ENCODE data around the gene DGKG. TPM values are rescaled to one million over a fixed set of nuclear protein-coding genes. Genes with fewer than 3 reads are reported as not detected.

DGKG gene
- total and polyA plus RNA-seq, 4 donors = 0.84 to 7.8 (median 1.7) TPM

- no peak for DNase-seq (ENCODE audit: low spot score)
- Histone ChIP-seq H3K27ac (ENCODE audit: low read depth in 1 of 2, low read length in 2 of 2) (no peak overlapping the region), H3K9me3 (ENCODE audit: control insufficient read depth in 4 of 4, low read length in 3 of 4) (no peaks in the 10 kb centered on the region), H3K9ac (ENCODE audit: low read depth in 1 of 2, low read length in 2 of 2) (no peak overlapping the region), H3K27me3 (ENCODE audit: control insufficient read depth in 4 of 4, insufficient read depth in 4 of 4, low read length in 3 of 4) (no peaks in the 10 kb centered on the region), H3K4me1 (ENCODE audit: control insufficient read depth in 4 of 4, insufficient read depth in 4 of 4, low read length in 3 of 4) (no peaks in the 10 kb centered on the region), H3K4me3 (ENCODE audit: low read depth in 1 of 3, low read length in 3 of 3) (no peak overlapping the region), H3K36me3 (ENCODE audit: control insufficient read depth in 4 of 4, insufficient read depth in 3 of 4, low read depth in 1 of 4, low read length in 3 of 4) (no peaks in the 10 kb centered on the region)
- 65% methylated on average over 5 of the region's 5 CpGs for WGBS
- no peak for TF ChIP-seq JUND (IDR thresholded peaks at IDR 0.05)
- TF ChIP-seq EGR1 (IDR thresholded peaks at IDR 0.05; ENCODE audit: low read depth in 2 of 2) = no peak
- TF ChIP-seq YY1 (IDR thresholded peaks at IDR 0.05) = no peak
- no peak for TF ChIP-seq SP1 (IDR thresholded peaks at IDR 0.05)
- TF ChIP-seq, protein P1, sequence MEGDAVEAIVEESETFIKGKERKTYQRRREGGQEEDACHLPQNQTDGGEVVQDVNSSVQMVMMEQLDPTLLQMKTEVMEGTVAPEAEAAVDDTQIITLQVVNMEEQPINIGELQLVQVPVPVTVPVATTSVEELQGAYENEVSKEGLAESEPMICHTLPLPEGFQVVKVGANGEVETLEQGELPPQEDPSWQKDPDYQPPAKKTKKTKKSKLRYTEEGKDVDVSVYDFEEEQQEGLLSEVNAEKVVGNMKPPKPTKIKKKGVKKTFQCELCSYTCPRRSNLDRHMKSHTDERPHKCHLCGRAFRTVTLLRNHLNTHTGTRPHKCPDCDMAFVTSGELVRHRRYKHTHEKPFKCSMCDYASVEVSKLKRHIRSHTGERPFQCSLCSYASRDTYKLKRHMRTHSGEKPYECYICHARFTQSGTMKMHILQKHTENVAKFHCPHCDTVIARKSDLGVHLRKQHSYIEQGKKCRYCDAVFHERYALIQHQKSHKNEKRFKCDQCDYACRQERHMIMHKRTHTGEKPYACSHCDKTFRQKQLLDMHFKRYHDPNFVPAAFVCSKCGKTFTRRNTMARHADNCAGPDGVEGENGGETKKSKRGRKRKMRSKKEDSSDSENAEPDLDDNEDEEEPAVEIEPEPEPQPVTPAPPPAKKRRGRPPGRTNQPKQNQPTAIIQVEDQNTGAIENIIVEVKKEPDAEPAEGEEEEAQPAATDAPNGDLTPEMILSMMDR (IDR thresholded peaks at IDR 0.05; ENCODE audit: low read depth, low read length, missing input control) = no peak
- TF ChIP-seq, protein P2, sequence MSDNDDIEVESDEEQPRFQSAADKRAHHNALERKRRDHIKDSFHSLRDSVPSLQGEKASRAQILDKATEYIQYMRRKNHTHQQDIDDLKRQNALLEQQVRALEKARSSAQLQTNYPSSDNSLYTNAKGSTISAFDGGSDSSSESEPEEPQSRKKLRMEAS (IDR thresholded peaks at IDR 0.05) = no peak
- no peak for TF ChIP-seq ZBTB33 (IDR thresholded peaks at IDR 0.05)
- TF ChIP-seq TAF1 (conservative IDR thresholded peaks at IDR 0.05) = no peak
- TF ChIP-seq RXRA (IDR thresholded peaks at IDR 0.05) = no peak
- no peak for TF ChIP-seq ATF3 (IDR thresholded peaks at IDR 0.05)
- no peak for TF ChIP-seq NR2F2 (IDR thresholded peaks at IDR 0.05)
- no peak for TF ChIP-seq GABPA (IDR thresholded peaks at IDR 0.05 in 1 of 2, conservative IDR thresholded peaks at IDR 0.05 in 1 of 2)
- TF ChIP-seq HNF4G (IDR thresholded peaks at IDR 0.05) = no peak
- TF ChIP-seq FOXA1 (IDR thresholded peaks at IDR 0.05) = no peak
- no peak for TF ChIP-seq RAD21 (IDR thresholded peaks at IDR 0.05)
- no peak for TF ChIP-seq FOXA2 (IDR thresholded peaks at IDR 0.05)
- TF ChIP-seq HNF4A (conservative IDR thresholded peaks at IDR 0.05) = no peak
Observed at GRCh38 chr3:186247821-186248814, 113.9 kb downstream of the DGKG start.

DNA sequence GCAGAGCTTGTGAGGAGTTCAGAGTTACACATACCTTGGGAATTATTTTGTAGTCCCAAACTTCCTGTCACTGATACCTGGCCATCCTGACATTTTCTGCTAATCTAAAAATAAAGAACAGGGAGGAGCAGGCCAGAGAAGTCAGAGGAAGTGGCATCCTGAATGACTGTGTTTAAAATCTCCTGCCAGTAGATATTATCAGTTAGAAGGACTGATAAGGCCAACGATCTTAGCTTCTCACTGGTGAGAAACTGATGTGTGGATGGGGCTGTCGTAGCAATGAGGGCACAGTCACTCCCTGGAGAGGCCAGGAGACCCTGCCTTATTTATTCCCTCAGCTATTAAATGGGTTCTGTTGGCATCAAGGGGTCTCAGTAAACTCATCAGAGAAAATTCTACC lies 115.1 kb downstream of the DGKG start:
- no peak for DNase-seq (ENCODE audit: low spot score)
- peaks cover 3 to 10% (median 6%) of the 10 kb centered on the region in 4 donors for H3K4me1 ChIP-seq (ENCODE audit: control insufficient read depth in 4 of 4, insufficient read depth in 4 of 4, low read length in 3 of 4)
- H3K4me3 ChIP-seq (ENCODE audit: low read depth in 1 of 3, low read length in 3 of 3) = no peak overlapping the region
- H3K36me3 ChIP-seq (ENCODE audit: control insufficient read depth in 4 of 4, insufficient read depth in 3 of 4, low read depth in 1 of 4, low read length in 3 of 4) = no peaks in the 10 kb centered on the region
- H3K9ac ChIP-seq (ENCODE audit: low read depth in 1 of 2, low read length in 2 of 2) = no peak overlapping the region
- H3K27ac ChIP-seq (ENCODE audit: low read depth in 1 of 2, low read length in 2 of 2) = no peak overlapping the region
- whole genome bisulfite sequencing = 50% methylated on average over 2 of the region's 2 CpGs
- no peaks in the 10 kb centered on the region for H3K9me3 ChIP-seq (ENCODE audit: control insufficient read depth in 4 of 4, low read length in 3 of 4)
- H3K27me3 ChIP-seq (ENCODE audit: control insufficient read depth in 4 of 4, insufficient read depth in 4 of 4, low read length in 3 of 4) = no peaks in the 10 kb centered on the region
- no peak for TF ChIP-seq ATF3 (IDR thresholded peaks at IDR 0.05)
- TF ChIP-seq EGR1 (IDR thresholded peaks at IDR 0.05; ENCODE audit: low read depth in 2 of 2) = no peak
- no peak for TF ChIP-seq HNF4G (IDR thresholded peaks at IDR 0.05)
- TF ChIP-seq FOXA1 (IDR thresholded peaks at IDR 0.05) = no peak
- no peak for TF ChIP-seq SP1 (IDR thresholded peaks at IDR 0.05)
- no peak for TF ChIP-seq RXRA (IDR thresholded peaks at IDR 0.05)
- no peak for TF ChIP-seq JUND (IDR thresholded peaks at IDR 0.05)
- TF ChIP-seq HNF4A (conservative IDR thresholded peaks at IDR 0.05) = no peak
- TF ChIP-seq, protein P1 (IDR thresholded peaks at IDR 0.05; ENCODE audit: low read depth, low read length, missing input control) = no peak
- no peak for TF ChIP-seq TAF1 (conservative IDR thresholded peaks at IDR 0.05)
- no peak for TF ChIP-seq NR2F2 (IDR thresholded peaks at IDR 0.05)
- no peak for TF ChIP-seq FOXA2 (IDR thresholded peaks at IDR 0.05)
- TF ChIP-seq, protein P2 (IDR thresholded peaks at IDR 0.05) = no peak
- no peak for TF ChIP-seq RAD21 (IDR thresholded peaks at IDR 0.05)
- TF ChIP-seq, protein P3, sequence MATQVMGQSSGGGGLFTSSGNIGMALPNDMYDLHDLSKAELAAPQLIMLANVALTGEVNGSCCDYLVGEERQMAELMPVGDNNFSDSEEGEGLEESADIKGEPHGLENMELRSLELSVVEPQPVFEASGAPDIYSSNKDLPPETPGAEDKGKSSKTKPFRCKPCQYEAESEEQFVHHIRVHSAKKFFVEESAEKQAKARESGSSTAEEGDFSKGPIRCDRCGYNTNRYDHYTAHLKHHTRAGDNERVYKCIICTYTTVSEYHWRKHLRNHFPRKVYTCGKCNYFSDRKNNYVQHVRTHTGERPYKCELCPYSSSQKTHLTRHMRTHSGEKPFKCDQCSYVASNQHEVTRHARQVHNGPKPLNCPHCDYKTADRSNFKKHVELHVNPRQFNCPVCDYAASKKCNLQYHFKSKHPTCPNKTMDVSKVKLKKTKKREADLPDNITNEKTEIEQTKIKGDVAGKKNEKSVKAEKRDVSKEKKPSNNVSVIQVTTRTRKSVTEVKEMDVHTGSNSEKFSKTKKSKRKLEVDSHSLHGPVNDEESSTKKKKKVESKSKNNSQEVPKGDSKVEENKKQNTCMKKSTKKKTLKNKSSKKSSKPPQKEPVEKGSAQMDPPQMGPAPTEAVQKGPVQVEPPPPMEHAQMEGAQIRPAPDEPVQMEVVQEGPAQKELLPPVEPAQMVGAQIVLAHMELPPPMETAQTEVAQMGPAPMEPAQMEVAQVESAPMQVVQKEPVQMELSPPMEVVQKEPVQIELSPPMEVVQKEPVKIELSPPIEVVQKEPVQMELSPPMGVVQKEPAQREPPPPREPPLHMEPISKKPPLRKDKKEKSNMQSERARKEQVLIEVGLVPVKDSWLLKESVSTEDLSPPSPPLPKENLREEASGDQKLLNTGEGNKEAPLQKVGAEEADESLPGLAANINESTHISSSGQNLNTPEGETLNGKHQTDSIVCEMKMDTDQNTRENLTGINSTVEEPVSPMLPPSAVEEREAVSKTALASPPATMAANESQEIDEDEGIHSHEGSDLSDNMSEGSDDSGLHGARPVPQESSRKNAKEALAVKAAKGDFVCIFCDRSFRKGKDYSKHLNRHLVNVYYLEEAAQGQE (IDR thresholded peaks at IDR 0.05) = no peak
- TF ChIP-seq YY1 (IDR thresholded peaks at IDR 0.05) = no peak

All from liver (tissue), 9 donors.